Activated T-helper 1 cell treated with anti-CD3 and anti-CD28 coated beads, Interleukin-12 subunit alpha, Interleukin-12 subunit beta, Interleukin-2, Interleukin-4 antibody, amounts not matched to agents 30 ng/mL and 10 ng/mL and 1 ng/mL, durations not matched to agents 14 hours and 24 hours and 36 hours (primary cell): ENCODE measurements around the gene ARHGEF39. TPM values are rescaled to one million over a fixed set of nuclear protein-coding genes. Genes with fewer than 3 reads are reported as not detected.
"Not testable (repeated sequence)": the region's sequence is repeated elsewhere in the genome, so short reads cannot be mapped to it uniquely, and the experiment has no call there.

ENCODE experiments used
- DNase-seq: peaks from one replicate; pipeline ENCODE4 v3.0.0; 2021; ENCODE audit warnings: low spot score
- H3K27ac Mint-ChIP-seq: one replicate; pipeline ENCODE4 v1.8.0; 2021; ENCODE audit warnings: mild to moderate bottlenecking, mixed read lengths
- H3K27me3 Mint-ChIP-seq: one replicate; pipeline ENCODE4 v1.8.0; 2022; ENCODE audit warnings: mild to moderate bottlenecking, moderate library complexity, mixed read lengths; ENCODE audit not compliant: insufficient read depth
- H3K36me3 Mint-ChIP-seq: one replicate; pipeline ENCODE4 v1.8.0; 2021; ENCODE audit warnings: low read depth, mixed read lengths
- H3K4me1 Mint-ChIP-seq: one replicate; pipeline ENCODE4 v1.8.0; 2021; ENCODE audit warnings: low read depth, mixed read lengths
- H3K4me3 Mint-ChIP-seq: one replicate; pipeline ENCODE4 v1.8.0; 2021; ENCODE audit warnings: mild to moderate bottlenecking, moderate library complexity, mixed read lengths
- H3K9me3 Mint-ChIP-seq: one replicate; pipeline ENCODE4 v1.8.0; 2021; ENCODE audit warnings: mixed read lengths
- intact Hi-C: fragments of 100-400 bp; cut with micrococcal nuclease; formaldehyde crosslinking; loops from one replicate; pipeline ENCODE4 v1.15.1; 2024
- total RNA-seq: library from RNA; stranded (reverse); gene quantifications from 2 replicates; pipeline ENCODE4 v1.2.3, GENCODE V29; 2022

The ARHGEF39 gene
- total RNA-seq, 1 donor from 2014 or later, result 7.9 TPM

GRCh38 chr9:35616681-35617459, 48.1 kb downstream of the ARHGEF39 start:
- H3K27me3 Mint-ChIP-seq, result peaks cover 2% of the 10 kb centered on the region
- peak overlapping the region; percentile 92 for H3K27ac Mint-ChIP-seq
- peaks cover 4% of the 10 kb centered on the region for H3K36me3 Mint-ChIP-seq
- peak; percentile 57 for DNase-seq
- H3K4me3 Mint-ChIP-seq, result peak overlapping the region; percentile 69
- peaks cover 65% of the 10 kb centered on the region for H3K4me1 Mint-ChIP-seq
- intact Hi-C loops, result loop anchor here (5.0 kb wide), 1 partner anchor 210 kb away; the partner anchor contains the start of genes FAM221B and TMEM8B
- H3K9me3 Mint-ChIP-seq, result no peaks in the 10 kb centered on the region

GRCh38 chr9:35615981-35616680, 48.9 kb downstream of the ARHGEF39 start:
- peak overlapping the region; percentile 60 for H3K27ac Mint-ChIP-seq
- H3K4me1 Mint-ChIP-seq, result peaks cover 67% of the 10 kb centered on the region
- intact Hi-C loops, result loop anchor here (5.0 kb wide), 1 partner anchor 211 kb away; the partner anchor contains the start of genes FAM221B and TMEM8B
- H3K4me3 Mint-ChIP-seq, result peak overlapping the region; percentile 69
- no peaks in the 10 kb centered on the region for H3K9me3 Mint-ChIP-seq
- H3K36me3 Mint-ChIP-seq, result peaks cover 10% of the 10 kb centered on the region
- no peak for DNase-seq
- H3K27me3 Mint-ChIP-seq, result peaks cover 2% of the 10 kb centered on the region

DNA sequence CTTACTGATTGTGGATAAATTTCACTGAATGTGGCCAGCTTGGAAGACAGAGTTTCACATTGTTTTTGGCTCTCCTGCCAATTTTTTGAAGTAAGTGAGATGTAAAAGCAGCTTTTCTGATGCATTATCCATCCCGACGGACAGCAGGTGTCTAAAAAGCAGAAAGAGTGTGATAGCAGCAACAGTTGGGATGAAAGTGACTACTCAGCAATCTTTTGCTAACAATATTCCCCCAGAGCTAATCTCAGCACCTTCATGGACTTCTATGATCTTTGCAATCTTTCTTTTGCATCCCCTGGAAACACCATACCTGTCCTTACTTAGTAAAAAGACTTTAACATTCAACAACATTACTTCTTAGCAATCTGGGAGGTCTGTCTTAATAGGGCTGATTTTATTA, 52.2 kb downstream of the ARHGEF39 start:
- no peaks in the 10 kb centered on the region for H3K27me3 Mint-ChIP-seq
- no peak overlapping the region for H3K27ac Mint-ChIP-seq
- H3K4me1 Mint-ChIP-seq, result peaks cover 38% of the 10 kb centered on the region
- no peak for DNase-seq
- peaks cover 20% of the 10 kb centered on the region for H3K36me3 Mint-ChIP-seq
- H3K9me3 Mint-ChIP-seq, result no peaks in the 10 kb centered on the region
- no peak overlapping the region for H3K4me3 Mint-ChIP-seq
- intact Hi-C loops, result no loop called here

DNA sequence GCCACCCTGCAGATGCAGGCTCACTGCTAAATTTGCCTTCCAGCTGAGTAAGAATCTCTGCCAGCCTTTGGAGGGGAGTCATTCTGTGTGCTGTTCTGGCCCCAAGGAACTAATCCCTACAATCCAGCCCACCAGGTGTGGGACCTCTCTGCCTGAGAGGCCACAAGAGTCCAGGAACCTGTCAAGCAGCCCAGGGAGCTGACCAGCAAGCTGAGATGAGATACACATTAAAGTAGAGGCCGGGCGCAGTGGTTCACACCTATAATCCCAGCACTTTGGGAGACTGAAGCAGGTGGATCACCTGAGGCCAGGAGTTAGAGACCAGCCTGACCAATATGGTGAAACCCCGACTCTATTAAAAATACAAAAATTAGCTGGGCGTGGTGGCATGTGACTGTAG, 52.9 kb downstream of the ARHGEF39 start:
- DNase-seq, intact Hi-C loops, H3K27ac Mint-ChIP-seq, H3K4me3 Mint-ChIP-seq, H3K27me3 Mint-ChIP-seq, H3K9me3 Mint-ChIP-seq: not testable (repeated sequence)
- Mint-ChIP-seq H3K36me3 (peaks cover 26% of the 10 kb centered on the region), H3K4me1 (peaks cover 36% of the 10 kb centered on the region)

DNA sequence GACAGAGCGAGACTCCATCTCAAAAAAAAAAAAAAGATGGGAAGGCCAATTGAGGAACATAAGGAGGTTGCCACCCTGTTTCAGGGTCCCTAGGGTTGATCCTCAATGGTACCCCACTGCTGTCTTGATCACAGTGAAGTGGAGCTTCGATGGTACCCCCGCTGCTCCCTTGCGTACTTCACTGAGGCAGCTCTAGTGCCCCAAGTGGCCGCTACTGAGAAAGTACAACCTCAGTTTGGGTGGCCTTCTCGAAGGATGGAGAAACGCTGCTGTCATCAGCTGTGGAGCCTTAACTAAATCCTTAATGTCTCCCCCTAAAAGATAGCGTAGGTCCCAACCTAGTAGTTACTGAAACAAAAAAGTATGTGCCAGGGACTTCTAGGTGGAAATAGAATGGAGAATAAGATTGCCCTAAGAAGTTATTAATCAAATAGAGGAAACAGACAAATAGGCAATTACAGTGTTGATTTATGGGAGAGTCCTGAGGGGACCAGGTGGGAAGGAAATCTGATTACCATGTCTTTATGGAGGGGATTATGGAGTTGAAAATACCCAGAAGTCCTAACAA, 53.7 kb downstream of the ARHGEF39 start:
- H3K4me1 Mint-ChIP-seq, result peaks cover 36% of the 10 kb centered on the region
- H3K36me3 Mint-ChIP-seq, result peaks cover 30% of the 10 kb centered on the region
- H3K4me3 Mint-ChIP-seq, result no peak overlapping the region
- intact Hi-C loops, result no loop called here
- no peak overlapping the region for H3K27ac Mint-ChIP-seq
- no peaks in the 10 kb centered on the region for H3K27me3 Mint-ChIP-seq
- peak; percentile 41 for DNase-seq
- no peaks in the 10 kb centered on the region for H3K9me3 Mint-ChIP-seq

DNA sequence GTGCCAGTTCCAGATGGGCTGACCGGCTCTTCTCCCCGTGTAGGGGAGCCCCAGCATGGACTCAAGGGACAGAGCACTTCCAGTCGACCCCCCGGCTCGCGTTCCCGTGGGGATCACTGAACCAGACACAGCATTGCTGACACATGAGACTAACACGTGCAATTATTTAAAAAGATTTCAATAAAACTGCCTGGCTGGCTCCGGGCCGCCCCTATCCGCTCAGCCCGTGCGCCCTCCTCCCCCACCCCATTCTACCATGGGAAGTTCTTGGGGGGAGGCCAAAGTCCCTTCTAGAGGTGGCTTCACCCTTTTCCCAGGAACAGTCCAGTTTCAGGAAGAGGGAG, 55.2 kb downstream of the ARHGEF39 start:
- no peaks in the 10 kb centered on the region for H3K9me3 Mint-ChIP-seq
- no peak for DNase-seq
- H3K27ac Mint-ChIP-seq, result no peak overlapping the region
- no peak overlapping the region for H3K4me3 Mint-ChIP-seq
- peaks cover 30% of the 10 kb centered on the region for H3K36me3 Mint-ChIP-seq
- intact Hi-C loops, result no loop called here
- no peaks in the 10 kb centered on the region for H3K27me3 Mint-ChIP-seq
- peaks cover 25% of the 10 kb centered on the region for H3K4me1 Mint-ChIP-seq

Other genes with a start within 250 kb of the ARHGEF39 start
- 4.4 and 5.8 TPM in 2 replicates for gene RUSC2, start 175.1 kb downstream of the ARHGEF39 start, total RNA-seq
- gene TESK1, start 59.9 kb downstream of the ARHGEF39 start, total RNA-seq, result 61.5 and 62.1 TPM in 2 replicates
- gene CD72, start 46.8 kb downstream of the ARHGEF39 start, total RNA-seq, result 8.3 and 9.6 TPM in 2 replicates
- 86.6 and 90.5 TPM in 2 replicates for gene SIT1, start 14.3 kb downstream of the ARHGEF39 start, total RNA-seq
- gene RMRP, start 7.2 kb downstream of the ARHGEF39 start, total RNA-seq, result 5,317 and 5,787 TPM in 2 replicates
- gene CCDC107, start 6.9 kb downstream of the ARHGEF39 start, total RNA-seq, result 20.6 and 24.0 TPM in 2 replicates
- gene CA9, start 8.7 kb upstream of the ARHGEF39 start, total RNA-seq, result 0.44 TPM in 1 of 2 replicates, not detected in the other
- gene TPM2, start 24.7 kb upstream of the ARHGEF39 start, total RNA-seq, result 2.5 and 4.5 TPM in 2 replicates
- 229 and 230 TPM in 2 replicates for gene TLN1, start 67.0 kb upstream of the ARHGEF39 start, total RNA-seq
- 32.1 and 32.6 TPM in 2 replicates for gene CREB3, start 67.5 kb upstream of the ARHGEF39 start, total RNA-seq
- gene GBA2, start 84.0 kb upstream of the ARHGEF39 start, total RNA-seq, result 54.7 and 58.4 TPM in 2 replicates
- 18.4 and 18.9 TPM in 2 replicates for gene RGP1, start 84.1 kb upstream of the ARHGEF39 start, total RNA-seq
- gene MSMP, start 89.1 kb upstream of the ARHGEF39 start, total RNA-seq, result not detected in 2 replicates
- 9.3 and 10.4 TPM in 2 replicates for gene NPR2, start 126.4 kb upstream of the ARHGEF39 start, total RNA-seq
- 0.66 and 1.0 TPM in 2 replicates for gene SPAG8, start 147.1 kb upstream of the ARHGEF39 start, total RNA-seq
- gene HINT2, start 149.8 kb upstream of the ARHGEF39 start, total RNA-seq, result 47.5 and 55.3 TPM in 2 replicates
- not detected in 2 replicates for gene FAM221B, start 163.5 kb upstream of the ARHGEF39 start, total RNA-seq
- gene TMEM8B, start 164.0 kb upstream of the ARHGEF39 start, total RNA-seq, result 1.7 and 1.9 TPM in 2 replicates
- gene OR13J1, start 205.2 kb upstream of the ARHGEF39 start, total RNA-seq, result not detected in 2 replicates
- not detected in 2 replicates for gene HRCT1, start 241.0 kb upstream of the ARHGEF39 start, total RNA-seq
- gene SPAAR, start 244.3 kb upstream of the ARHGEF39 start, total RNA-seq, result not detected in 2 replicates